ENCODE data around the gene LMBRD2. TPM values are rescaled to one million over a fixed set of nuclear protein-coding genes. Genes with fewer than 3 reads are reported as not detected.
A peak's percentile ranks its signal among the peaks of the same experiment; 100 is the strongest.

The LMBRD2 gene
- total and polyA plus RNA-seq, 2 experiments from 2014 or later, result 5.4 to 9.3 TPM

DNA sequence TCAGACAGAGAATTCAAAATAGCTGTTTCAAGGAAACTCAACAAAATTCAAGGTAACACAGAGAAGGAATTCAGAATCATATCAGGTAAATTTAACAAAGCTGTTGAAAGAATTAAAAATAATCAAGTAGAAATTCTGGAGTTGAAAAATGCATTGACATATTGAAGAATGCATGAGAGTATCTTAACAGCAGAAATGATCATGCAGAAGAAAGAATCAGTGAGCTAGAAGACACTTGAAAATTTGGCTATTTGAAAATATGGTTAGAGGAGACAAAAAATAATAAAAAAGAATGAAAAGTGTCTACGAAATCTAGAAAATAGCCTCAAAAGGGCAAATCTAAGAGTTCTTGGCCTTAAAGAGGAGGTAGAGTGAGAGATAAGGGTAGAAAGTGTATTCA is 22.9 kb downstream of the LMBRD2 start:
- no peak for TF ChIP-seq CTCF (IDR thresholded peaks at IDR 0.05; ENCODE audit: low read depth, low read length)
- Histone ChIP-seq H3K4me3 (no peak overlapping the region), H3K36me3 (no peaks in the 10 kb centered on the region), H3K9me3 (ENCODE audit: low read depth) (no peaks in the 10 kb centered on the region), H3K4me1 (ENCODE audit: low read depth) (peaks cover 34% of the 10 kb centered on the region), H3K27me3 (no peaks in the 10 kb centered on the region), H3K27ac (no peak overlapping the region)
- no peak for DNase-seq (ENCODE audit: low read depth in 1 of 2, low spot score in 1 of 2)

DNA sequence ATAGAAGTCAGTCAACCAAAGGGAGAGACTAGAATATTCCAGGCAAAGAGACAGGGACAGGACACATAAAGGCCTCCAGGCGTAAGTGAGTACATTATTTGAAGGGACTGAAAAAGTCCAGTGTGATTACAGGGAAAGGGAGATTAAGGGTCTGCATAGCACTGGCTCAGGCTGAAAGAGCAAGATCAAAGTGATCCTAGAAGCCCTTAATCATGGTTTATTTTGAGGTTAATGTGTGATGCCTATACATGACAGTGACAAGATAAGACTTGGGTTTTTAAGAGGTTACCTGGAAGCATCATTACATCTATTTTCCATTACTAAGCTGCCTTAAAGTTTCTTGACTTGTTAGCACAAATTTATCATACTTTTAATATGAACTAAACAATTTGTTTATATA is 25.8 kb downstream of the LMBRD2 start:
- no peaks in the 10 kb centered on the region for H3K9me3 ChIP-seq (ENCODE audit: low read depth)
- H3K27ac ChIP-seq, result peak overlapping the region; percentile 91
- H3K36me3 ChIP-seq, result peaks cover 8% of the 10 kb centered on the region
- no peak overlapping the region for H3K4me3 ChIP-seq
- H3K27me3 ChIP-seq, result no peaks in the 10 kb centered on the region
- TF ChIP-seq CTCF (IDR thresholded peaks at IDR 0.05; ENCODE audit: low read depth, low read length), result no peak
- DNase-seq (ENCODE audit: low read depth in 1 of 2, low spot score in 1 of 2), result peak in 1 of 2 donors; percentile 66
- H3K4me1 ChIP-seq (ENCODE audit: low read depth), result peaks cover 39% of the 10 kb centered on the region

GRCh38 chr5:36111238-36111637 is 40.4 kb downstream of the LMBRD2 start:
- H3K4me3 ChIP-seq, result no peak overlapping the region
- peaks cover 27% of the 10 kb centered on the region for H3K36me3 ChIP-seq
- no peak for TF ChIP-seq CTCF (IDR thresholded peaks at IDR 0.05; ENCODE audit: low read depth, low read length)
- H3K4me1 ChIP-seq (ENCODE audit: low read depth), result peaks cover 6% of the 10 kb centered on the region
- DNase-seq (ENCODE audit: low read depth in 1 of 2, low spot score in 1 of 2), result no peak
- H3K27ac ChIP-seq, result no peak overlapping the region
- H3K9me3 ChIP-seq (ENCODE audit: low read depth), result no peaks in the 10 kb centered on the region
- no peaks in the 10 kb centered on the region for H3K27me3 ChIP-seq

DNA sequence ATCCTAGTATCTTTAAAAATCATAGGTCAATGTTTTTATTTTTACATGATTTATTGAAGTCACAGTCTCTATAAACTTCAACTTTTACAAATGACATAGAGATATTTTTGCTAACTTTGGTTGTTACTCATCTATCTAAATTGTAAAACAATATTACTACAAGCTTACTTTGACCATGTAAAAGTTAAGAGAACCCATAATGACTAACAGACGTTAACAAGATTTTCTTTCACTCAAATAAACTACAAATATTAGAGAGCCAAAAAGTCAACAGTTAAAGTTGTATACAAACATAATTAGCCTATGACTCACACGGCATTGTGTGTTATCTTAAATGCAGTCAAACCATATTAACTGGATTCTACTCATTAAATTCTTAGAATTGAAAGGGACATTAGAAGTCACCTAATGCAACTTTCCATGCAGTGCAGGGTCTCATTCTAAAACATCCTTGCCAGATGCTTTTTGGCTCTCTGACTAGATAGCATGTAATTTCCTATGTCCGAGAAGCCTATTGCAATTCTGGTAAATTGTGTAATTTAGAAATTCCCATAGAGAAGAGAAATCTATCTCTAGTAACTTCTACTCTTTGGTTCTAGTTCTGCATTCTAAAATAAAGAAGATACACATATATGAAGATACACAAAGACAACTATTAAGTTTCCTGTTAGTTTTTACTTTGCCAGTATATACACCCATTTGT is 42.8 kb downstream of the LMBRD2 start:
- peaks cover 21% of the 10 kb centered on the region for H3K36me3 ChIP-seq
- H3K27me3 ChIP-seq, result no peaks in the 10 kb centered on the region
- H3K9me3 ChIP-seq (ENCODE audit: low read depth), result no peaks in the 10 kb centered on the region
- no peak for TF ChIP-seq CTCF (IDR thresholded peaks at IDR 0.05; ENCODE audit: low read depth, low read length)
- H3K4me3 ChIP-seq, result no peak overlapping the region
- no peak overlapping the region for H3K27ac ChIP-seq
- peak in 1 of 2 donors; percentile 3 for DNase-seq (ENCODE audit: low read depth in 1 of 2, low spot score in 1 of 2)
- H3K4me1 ChIP-seq (ENCODE audit: low read depth), result peaks cover 6% of the 10 kb centered on the region

- Histone ChIP-seq H3K36me3 (peaks cover 27% of the 10 kb centered on the region), H3K9me3 (ENCODE audit: low read depth) (no peaks in the 10 kb centered on the region), H3K4me1 (ENCODE audit: low read depth) (no peaks in the 10 kb centered on the region), H3K27me3 (no peaks in the 10 kb centered on the region), H3K27ac (no peak overlapping the region), H3K4me3 (no peak overlapping the region)
- no peak for TF ChIP-seq CTCF (IDR thresholded peaks at IDR 0.05; ENCODE audit: low read depth, low read length)
- no peak for DNase-seq (ENCODE audit: low read depth in 1 of 2, low spot score in 1 of 2)
These were observed 45.9 kb downstream of the LMBRD2 start for GRCh38 chr5:36105819-36106218.
